Measurements from ENCODE around the gene GOPC.

Gene GOPC

DNA sequence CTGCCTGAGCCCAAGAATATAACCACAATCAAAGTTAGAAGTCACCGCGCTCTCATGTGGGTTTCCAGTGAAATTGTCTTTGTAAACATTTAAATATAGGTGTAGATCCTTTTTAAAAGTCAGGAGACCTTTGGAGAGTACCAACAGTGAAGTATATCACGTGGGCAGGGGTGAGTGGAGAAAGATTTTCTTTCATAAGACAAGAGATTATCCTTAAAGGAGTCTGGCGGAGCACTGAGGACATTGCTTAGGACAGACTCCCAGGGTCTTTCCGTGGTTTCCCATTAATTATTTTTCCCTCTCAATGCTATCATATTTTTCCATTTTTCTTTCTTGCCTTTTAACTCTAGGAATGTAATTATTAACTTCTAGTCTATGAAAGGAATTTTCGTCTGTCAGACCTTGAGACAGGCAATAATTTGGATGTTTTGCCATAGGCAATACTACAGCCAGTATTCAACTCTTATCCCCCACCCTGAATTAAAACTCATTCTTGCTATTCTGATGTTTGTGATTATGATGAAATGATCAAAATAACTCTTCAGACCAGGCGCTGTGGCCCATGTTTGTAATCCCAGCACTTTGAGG, 88.4 kb downstream of the GOPC start:
- no peak for DNase-seq (ENCODE audit: low read depth)

DNA sequence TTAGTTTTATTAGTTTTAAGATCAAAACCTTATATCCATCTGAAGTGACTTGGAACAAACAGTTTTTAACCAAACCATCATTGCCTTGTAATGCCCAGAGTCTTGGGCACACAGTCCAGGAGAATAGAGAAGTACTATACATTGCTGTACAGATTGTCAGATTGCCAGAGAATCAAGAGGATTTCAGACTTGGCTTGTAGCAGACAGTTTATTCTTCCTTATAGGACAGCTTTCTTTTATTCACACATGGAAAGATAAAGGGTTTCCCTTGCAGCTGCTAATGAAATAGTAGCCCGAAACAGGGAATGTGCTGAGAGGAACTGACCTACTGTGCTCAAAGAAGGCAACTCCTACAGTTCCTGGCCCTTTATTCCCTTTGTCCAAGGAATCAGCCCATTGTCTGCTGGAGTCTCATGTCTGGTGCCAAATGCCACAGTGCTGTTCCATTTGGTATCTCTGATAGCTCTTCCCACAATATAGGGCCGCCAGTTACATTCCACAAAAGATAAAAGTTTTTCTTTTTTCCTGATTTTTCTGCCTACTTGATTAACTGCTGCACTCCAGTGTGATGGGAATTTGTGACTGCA, 89.2 kb downstream of the GOPC start:
- DNase-seq (ENCODE audit: low read depth), result no peak

DNA sequence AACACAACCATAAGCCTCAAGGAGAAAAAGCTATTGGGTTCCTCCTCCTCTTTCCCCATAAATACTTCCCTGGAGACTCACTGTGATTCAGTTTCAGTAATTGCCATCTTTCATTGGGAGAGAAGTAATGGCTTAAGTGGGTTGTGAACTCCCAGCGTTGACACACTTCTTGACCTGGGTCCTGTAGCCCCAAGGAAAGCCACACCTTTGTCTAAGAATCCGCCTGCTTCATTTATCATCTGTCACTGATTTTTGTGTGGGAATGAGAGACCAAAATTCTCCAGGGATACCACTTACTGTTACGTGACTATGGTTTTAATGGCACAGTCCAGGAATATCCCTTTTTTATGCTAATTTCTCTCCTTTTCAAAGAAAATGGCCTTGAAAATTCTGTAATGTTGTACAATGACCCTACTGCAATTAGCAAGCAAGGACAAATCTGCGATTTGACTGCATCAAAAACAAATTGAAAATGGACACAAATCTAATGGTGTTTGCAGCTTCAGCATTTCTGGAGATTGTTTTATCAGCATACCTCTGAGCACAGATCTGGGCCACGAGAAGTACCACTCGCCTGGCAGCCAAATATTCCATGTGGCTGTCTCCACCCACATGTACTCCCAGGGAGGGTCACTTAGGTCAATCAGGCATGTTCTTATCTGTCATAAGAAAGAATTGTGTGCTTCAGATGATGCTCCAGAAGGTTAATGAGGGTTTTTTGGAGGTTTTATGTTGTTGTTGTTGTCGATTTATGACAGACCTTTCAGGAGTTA, 90.1 kb downstream of the GOPC start:
- DNase-seq (ENCODE audit: low read depth), result no peak
